ENCODE results near the gene PGAP2.
A peak's percentile ranks its signal among the peaks of the same experiment; 100 is the strongest.

The PGAP2 gene

DNA sequence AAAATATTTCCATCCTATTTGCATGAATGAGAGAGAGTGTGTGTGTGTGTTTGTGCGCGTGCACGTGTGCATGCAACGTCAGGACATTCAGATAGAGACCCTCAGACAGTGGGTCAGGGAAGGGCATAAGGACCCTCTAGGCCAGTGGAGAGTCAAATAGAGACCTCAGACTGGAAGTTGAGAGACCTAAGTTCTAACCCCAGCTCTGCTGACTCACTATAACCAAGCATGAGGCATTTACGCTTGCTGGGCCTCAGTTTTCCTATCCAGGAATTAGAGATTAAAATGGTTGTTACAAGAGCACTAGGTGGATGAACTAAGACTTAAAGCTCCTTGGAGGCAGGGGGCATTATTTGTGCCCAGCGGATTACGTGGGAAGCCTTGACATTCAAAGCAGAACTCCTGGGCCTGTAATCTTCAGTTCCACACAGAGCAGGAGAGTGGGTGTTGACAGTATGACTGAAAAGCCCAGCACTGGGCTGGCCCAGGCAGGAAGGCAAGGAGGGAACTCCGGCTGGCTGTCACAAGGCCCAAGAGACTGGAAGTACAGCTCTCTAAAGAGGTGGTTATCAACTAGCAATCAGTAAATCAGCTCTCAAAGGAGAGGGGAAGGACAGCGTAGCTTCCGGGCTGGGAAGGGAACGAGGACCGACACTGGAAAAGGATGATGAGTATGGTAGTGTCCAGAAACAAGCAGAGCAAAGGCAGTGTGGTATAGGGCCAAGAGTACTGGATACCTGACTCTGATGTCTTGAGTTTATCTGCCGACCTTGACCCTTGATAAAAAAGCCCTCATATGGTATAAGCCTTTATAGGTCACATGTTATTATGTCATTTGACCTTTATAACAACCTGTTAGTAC is 23.2 kb downstream of the PGAP2 start:
- no peak for DNase-seq (ENCODE audit: low read depth, low spot score)

DNA sequence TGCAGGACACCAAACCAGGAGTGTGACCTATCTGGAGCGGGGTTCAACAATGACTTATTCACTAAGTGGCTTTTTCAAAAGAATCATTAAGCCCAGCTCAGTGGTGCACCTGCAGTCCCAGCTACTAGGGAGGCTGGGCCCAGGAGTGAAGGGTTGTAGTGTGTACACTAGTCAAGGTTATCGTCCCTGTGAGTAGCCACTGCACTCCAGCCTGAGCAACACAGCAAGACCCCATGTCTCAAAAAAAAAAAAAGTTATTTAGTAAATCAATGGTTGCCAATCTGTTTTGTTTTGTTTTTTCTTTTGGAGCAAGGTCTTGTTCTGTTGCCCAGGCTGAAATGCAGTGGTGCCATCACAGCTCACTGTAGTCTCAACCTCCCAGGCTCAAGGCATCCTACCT is 24.5 kb downstream of the PGAP2 start:
- no peak for DNase-seq (ENCODE audit: low read depth, low spot score)

DNA sequence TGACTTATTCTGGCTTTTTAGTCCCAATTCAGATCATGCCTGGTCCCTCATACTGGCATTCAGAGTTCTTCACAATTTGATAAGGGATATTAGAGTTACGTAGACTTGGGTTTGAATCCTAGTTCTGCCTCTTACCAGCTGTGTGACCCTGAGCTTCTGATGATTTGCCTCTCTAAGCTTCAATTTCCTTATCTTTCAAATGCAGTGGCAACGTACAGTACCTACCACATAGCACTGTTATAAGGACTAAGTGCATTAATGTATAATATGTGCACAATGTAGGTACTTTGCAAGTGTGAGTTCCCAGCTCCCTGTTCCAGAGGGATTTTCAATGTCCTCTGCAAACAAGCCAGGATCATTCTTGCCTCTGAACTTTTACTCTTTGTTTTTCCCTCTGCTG is 25.1 kb downstream of the PGAP2 start:
- no peak for DNase-seq (ENCODE audit: low read depth, low spot score)

DNA sequence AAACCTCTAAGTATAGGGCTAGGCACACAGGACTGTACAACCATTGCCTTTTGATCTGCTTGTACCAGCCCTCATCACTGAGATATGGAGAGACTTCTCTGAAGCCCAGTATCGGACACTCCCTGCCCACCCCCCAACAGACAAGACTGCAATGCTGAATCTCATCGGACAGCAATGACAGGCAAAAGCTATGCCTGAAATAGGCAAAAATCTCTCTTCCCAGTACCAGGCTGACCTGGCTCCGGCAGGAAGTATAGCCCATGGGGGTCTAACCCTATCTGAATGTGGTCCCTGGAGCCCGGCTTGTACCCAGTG is 25.9 kb downstream of the PGAP2 start:
- no peak for DNase-seq (ENCODE audit: low read depth, low spot score)

DNA sequence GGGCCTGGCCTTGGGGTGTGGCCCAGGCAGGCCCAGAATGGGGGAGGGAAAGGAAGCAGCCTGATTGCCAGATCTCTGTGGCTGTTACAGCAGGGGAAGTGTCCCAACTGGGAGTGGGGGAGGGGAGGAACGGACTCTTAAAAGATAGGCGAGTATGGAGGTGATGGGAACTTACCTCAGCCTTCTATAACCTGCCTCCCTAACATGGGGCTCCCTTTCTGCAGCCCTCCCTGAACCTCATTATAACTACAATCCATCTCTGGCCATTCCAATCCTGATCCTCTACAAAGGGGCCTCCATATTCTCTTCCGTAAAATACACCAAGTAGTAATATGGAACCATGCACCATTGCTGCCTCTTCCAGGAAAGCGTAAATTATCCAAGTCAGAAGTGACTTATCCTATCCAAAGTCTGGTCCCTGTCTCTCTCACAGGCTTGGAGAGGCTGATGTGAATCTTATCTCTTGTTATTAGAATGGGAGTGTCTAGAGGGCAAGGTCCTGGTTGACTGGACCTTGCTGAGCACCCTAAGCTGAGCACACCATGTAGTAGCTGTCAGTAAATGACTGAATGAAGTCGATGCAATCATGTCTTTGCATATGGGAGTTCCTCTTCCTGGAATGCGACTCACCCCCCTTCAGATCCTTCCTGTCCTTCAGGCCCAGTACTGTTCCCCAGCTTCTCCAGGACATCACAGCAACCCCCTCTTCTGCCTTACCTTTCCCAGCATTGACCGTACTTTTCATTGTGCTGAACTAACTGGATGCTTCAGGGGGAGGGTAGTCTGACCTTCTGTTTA is 26.5 kb downstream of the PGAP2 start:
- no peak for DNase-seq (ENCODE audit: low read depth, low spot score)

DNA sequence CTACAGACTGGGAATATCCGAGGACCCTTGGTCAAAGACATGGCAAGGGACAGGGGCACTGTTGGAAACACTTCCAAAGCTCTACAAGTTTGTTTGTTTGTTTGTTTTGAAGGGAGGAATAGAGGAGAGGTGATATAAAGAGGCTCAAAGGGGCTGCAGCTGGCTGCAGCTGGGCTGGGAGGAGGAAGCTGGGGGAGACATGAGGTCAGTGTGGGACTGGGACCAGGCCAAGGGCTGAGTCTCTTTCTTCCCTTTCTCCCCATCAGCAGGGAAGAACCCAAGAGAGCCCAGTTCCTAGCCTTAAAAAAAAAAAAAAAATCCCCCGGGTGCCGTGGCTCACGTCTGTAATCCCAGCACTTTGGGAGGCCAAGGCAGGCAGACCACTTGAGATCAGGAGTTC is 27.4 kb downstream of the PGAP2 start:
- no peak for DNase-seq (ENCODE audit: low read depth, low spot score)

DNA sequence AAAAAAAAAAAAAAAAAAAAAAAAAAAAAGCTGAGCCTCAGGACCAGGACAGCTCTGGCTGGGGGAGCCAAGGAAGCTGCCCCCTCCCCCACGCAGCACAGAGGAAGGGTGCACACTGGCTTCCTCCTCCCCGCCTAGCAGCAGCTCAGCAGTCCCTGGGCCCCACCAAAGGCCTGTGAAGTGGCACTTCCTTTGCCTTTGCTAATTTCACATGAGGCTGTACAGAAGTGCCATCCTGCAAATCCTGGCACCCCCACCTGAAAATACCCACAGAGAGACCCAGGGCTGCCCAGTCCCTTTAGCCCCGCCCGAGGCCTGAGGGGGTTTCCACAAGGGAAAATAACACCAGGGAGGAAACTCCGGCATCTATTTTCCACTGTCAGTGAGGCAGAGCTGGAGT is 28.5 kb downstream of the PGAP2 start:
- DNase-seq (ENCODE audit: low read depth, low spot score) = no peak

DNA sequence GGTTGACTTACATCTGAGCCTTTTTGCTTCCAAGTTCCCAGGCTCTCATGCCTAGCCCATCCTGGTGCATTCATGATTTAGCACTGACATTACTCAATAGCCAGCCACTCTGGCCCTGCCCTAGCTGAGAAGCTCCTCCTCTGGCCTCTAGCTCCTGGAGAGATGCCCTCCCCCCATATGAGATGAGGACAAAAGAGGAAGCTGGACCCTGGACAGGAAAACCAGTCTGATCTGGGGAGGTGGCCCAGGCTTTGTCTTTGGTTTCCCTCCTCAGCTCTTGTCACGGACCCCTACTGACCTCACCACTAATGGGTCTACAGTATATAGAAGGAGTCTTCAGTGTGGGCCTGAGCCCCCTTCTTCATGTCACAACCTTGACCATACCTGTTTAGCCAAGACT is 29.4 kb downstream of the PGAP2 start:
- DNase-seq (ENCODE audit: low read depth, low spot score) = no peak

DNA sequence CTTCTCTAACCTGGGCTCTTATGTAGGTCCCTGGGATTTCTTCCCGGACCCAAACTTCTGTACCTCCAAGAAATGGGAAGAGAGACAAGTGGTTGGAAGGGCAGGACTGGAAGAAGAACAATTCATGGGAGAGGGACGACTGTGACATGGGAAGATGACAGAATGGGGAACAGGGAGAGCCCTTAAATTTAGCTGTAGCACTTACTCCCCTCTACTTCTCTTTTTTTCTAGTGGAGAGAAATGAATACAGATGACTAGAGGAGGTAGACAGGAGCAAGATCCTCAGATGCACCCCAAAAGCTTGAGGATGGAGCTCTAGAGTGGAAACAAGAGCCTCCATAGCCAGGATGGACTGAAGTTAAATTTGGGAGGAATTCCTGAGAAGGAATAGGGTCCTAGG is 30.1 kb downstream of the PGAP2 start:
- DNase-seq (ENCODE audit: low read depth, low spot score) = no peak

DNA sequence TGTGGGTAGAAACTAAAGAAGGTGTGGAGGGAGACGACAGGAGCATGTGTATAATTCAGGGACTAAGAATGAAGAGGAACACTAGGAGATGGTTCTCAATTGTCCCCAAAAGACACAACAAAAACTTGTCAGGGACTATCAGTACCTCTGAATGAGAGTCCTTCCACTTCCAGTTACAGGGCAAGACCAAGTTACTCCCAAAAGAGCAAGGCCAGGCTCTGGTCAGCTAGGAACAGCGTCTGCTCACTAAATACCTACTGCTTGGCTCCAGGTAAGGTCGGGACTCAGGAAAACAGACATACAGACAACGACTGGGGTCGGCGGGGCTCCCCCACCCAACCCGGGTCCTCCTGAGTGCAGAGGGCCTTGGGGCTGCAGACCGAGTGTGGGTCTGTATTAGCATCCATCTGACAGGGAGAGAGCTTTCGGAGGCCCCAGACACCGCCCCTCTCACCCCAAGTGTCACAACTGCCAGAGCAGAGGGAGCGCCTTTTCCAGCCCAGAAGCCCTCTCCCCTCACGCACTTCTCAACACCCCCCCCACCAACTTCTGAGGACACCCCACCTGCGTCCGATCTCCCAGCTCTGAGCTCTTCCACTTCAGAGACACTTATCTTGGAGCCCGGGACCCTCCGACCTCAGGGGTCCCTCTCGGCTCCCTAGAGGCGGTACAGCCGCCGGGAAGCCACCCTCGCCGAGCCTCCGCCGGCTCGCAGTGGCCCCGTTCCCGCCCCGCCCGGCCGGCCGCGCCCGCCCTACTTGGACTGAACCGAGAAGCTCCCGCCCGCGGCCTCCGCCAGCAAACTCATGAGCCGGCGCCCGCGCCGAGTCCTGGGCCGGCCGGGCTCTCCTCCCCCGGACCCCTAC is 31.9 kb downstream of the PGAP2 start:
- no peak for DNase-seq (ENCODE audit: low read depth, low spot score)

DNA sequence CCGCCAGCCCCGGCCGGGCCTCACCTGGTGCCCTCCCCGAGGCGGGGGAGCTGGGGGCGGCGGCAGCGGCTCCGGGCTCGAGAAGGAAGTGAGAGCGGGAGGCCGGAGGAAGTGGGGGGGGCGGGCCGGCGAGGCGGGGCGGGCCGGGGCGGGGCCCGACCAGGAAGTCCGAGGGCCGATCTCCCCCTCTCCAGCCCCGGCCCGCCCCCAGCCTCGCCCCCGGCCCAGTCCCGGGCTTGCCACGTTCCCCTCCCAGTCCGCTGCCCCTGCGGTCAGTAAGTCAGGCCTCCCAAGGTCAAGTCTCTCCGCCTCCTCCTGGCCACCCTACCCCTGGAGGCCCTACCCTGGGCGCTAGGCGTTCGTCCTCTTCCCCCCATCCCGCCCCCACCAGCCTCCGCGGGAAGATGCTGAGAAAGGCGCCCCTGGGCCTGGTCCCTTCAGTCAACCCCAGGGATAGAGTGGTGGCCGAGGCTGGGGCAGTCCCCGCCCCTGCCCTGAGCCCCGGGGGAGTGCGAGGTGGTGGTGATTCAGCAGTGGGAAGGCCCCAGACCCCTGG is 32.6 kb downstream of the PGAP2 start, which contains the start of gene RHOG:
Gene RHOG (minus strand): TSS at position 90 of the 556 bp plus-strand sequence. CDS start 12,821 bp downstream, outside the sequence.
- no peak for DNase-seq (ENCODE audit: low read depth, low spot score)

DNA sequence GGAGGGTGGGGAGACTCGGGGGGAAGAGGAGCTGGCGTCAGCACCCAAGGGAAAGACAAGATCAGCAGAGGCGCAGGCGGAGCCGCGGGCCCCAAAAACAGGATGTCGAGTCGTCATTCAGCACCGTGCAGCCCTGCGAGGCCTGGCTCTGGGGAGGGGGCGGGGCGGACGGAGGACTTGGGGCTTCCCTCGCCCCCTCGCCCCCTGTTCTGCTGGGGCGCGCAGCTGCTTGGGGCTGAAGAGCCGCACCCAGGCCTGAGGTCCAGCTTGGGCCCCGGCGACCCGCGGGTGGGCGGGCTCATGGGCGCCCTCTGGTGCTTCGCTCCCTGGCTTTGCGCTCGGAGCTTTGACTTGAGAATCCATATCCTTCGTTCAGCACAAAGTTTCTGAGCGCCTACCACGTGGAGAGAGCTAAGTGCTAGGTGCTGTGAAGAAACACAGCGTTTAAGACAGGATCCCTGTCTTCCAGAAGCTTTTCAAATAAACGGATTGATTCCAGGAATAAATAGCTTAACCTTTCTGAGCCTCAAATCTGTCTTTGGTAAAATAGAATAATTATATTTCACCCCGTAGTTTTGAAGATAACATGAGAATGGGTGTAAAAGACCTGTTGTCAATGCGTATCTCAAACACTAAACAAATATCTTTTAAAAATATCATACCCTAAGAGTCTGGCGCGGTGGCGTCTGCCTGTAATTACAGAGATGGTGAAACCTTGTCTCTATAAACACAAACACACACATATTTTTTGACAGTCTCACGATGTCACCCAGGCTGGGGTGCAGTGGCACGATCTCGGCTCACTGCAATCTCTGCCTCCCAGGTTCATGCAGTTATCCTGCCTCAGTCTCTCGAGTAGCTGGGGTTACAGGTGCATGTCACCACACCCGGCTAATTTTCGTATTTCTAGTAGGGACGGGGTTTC is 33.3 kb downstream of the PGAP2 start:
- DNase-seq (ENCODE audit: low read depth, low spot score) = peak; percentile 72

DNA sequence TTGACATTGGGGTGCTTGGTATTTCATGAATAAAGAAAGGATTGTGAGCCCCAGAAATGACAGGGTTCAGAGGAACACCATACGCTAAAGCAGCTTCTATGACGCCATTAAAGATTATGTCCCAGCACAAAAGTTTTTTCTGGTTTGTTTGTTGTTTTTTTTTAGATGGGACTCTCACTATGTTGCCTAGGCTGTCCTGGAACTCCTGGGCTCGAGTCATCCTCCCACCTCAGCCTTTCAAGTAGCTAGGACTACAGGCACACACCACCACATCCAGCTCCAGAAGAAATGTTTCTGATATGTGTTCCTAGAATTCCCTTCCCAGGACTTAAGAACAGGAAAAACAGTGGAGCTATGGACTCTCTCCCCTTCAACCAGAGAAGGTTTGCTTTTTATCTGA is 35.0 kb downstream of the PGAP2 start:
- DNase-seq (ENCODE audit: low read depth, low spot score) = no peak

DNA sequence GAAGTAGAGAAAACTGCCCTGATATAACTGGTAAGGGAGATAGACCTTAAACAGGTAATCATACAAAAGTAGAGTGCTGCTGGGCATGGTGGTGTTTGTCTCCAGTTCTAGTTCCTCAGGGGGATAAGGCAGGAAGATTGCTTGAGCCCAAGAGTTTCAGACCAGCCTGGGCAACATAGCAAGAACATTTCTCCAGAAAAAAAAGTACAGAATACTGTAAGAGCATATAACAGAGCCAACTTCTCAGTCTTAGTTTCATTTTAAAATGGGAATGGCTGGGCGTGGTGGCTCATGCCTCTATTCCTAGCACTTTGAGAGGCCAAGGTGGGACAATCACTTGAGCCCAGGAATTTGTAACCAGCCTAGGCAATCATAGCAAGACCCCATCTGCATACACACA is 36.9 kb downstream of the PGAP2 start:
- no peak for DNase-seq (ENCODE audit: low read depth, low spot score)

DNA sequence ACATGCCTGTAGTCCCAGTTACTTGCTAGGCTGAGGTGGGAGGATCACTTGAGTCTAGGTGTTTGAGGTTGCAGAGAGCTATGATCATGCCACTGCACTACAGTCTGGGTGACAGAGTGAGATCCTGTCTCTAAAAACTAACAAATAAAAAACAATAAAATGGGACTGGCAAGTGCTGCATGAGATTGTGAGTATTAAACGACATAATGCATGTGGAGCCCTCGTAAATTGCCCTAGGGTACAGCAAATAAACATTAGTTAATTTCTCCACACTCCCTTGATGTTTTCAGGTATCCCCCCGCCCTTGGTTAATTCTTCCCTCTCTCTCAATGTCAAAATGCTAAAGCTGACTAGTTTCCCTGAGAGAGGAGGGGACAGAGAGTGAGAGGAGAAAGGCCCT is 37.3 kb downstream of the PGAP2 start:
- no peak for DNase-seq (ENCODE audit: low read depth, low spot score)

DNA sequence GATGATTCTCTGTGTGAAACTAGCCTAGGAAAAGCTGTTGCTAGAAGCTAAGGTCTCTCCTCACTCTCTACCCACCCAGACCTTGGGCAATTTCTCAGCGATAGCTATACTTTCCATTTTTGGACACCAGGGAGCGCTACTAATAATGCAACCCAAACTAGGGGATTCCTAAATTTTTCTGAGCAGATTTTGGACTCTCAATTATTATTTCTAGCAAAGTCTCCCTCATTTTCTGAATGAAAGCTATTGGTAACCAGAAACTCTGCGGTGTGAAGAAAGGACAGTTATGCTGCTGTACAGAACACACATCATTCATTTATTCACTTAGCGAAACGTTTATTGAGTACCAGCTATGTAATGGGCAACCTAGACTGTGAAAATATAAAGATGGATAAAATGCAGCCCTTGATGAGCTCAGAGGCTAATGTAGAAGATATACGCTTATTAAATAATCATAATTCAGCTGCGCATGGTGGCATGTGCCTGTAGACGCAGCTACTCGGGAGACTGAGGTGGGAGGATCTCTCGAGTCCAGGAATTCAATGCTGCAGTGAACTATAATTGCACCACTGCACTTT is 41.0 kb downstream of the PGAP2 start:
- DNase-seq (ENCODE audit: low read depth, low spot score) = no peak

DNA sequence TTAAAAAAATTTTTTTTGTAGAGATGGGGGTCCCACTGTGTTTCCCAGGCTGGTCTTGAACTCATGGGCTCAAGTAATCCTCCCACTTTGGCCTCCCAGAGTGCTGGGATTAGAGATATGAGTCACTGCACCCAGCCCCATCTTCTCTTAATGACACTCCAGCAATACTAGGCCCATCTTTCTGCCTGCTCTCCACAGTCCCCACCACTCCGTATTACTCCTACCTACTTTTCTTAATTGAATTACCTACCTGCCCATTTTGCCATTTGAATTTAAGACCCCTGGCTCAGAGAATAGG is 45.1 kb downstream of the PGAP2 start:
- no peak for DNase-seq (ENCODE audit: low read depth, low spot score)

DNA sequence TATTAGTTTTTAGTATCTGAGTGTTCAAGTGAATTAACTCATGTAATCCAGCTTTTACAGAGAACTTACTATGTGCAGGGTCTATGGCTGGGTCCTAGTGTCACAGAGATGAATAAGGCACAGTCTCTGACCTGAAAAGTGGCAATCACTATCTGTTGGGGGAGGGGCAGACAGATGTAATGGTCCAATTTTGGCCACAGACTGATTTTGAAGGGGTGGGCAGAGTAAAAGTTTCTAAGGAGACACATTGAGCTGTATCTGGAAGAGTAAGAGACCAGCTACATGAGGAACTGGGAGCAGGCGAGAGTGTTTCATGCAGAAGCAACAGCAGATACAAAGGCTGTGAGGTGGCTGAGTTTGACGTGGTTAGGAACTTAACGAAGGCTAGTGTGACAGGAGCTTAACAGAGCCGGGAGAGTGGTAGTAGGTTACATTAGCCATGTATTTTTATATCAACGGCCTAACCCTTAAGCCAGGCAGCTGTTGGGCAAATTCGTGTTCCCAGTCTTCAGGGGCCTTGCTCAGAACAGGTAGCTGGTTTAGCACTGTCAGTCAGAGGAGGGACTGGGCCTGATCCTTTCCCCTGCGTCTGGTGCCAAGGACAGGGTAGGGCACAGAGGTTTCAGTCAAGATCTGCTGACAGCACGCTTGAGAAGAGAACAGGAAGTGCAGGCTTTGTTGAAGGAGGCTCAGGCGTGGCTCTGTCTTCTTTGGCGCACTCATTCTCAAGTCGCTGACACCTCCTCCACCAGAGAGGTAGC is 45.7 kb downstream of the PGAP2 start:
- DNase-seq (ENCODE audit: low read depth, low spot score) = no peak

DNA sequence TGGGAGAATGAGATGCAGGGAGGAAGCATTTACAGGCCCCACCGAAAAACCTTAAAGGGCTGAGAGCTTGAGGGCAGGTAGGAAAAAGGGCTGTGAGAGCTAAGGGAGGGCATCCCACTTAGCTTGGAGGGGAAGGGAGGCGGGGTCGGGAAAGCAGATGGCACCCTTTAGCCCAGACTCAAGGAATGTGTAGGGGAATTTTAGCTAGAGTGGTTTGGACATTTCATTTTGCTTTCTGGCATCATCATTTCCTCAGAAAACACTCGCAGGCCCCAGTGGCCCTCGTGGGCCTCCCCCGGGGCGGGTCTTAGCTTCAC is 46.3 kb downstream of the PGAP2 start:
- no peak for DNase-seq (ENCODE audit: low read depth, low spot score)

Data from smooth muscle cell of the brain vasculature (primary cell).